ENCODE results near the gene SLC7A1. TPM values are rescaled to one million over a fixed set of nuclear protein-coding genes. Genes with fewer than 3 reads are reported as not detected.

The SLC7A1 gene
- total RNA-seq, 1 experiment from 2014 or later: 62.8 TPM

GRCh38 chr13:29569253-29570050 lies 26.0 kb downstream of the SLC7A1 start:
- TF ChIP-seq EZH2 (IDR thresholded peaks at IDR 0.05; ENCODE audit: low read depth) (no peak), CTCF (conservative IDR thresholded peaks at IDR 0.05) (no peak)
- H3K79me2 ChIP-seq (ENCODE audit: low read depth): peaks cover 100% of the 10 kb centered on the region
- H4K20me1 ChIP-seq (ENCODE audit: insufficient read depth): peaks cover 100% of the 10 kb centered on the region
- intact Hi-C loops (cut with micrococcal nuclease; ENCODE audit: unreplicated experiment): no loop called here
- no peak overlapping the region for H3K4me2 ChIP-seq
- H3K4me1 ChIP-seq (replicated peaks; ENCODE audit: insufficient read depth): no peaks in the 10 kb centered on the region
- 0 out of 2 replicates have a peak, but pooled peaks cover 5% of the 10 kb centered on the region for H3K36me3 ChIP-seq (ENCODE audit: low read depth)
- H2AFZ ChIP-seq: no peak overlapping the region
- ChIA-PET POLR2A (ENCODE audit: unreplicated experiment) (no interaction called here), CTCF (no interaction called here)
- H3K9me3 ChIP-seq (ENCODE audit: insufficient read depth, low read depth): no peaks in the 10 kb centered on the region
- no peaks in the 10 kb centered on the region for H3K27me3 ChIP-seq (ENCODE audit: insufficient read depth, low read depth)
- no peak overlapping the region for H3K4me3 ChIP-seq
- no peak overlapping the region for H3K27ac ChIP-seq
- peaks cover 5% of the 10 kb centered on the region; the same call in 1 of the 2 replicates for H3F3A ChIP-seq (ENCODE audit: insufficient read depth, low read depth)
- H3K9me2 ChIP-seq (ENCODE audit: insufficient read depth): no peaks in the 10 kb centered on the region
- DNase-seq: no peak
- BruUV-seq (replicated peaks): no TSS peak

GRCh38 chr13:29568731-29569130 lies 26.8 kb downstream of the SLC7A1 start:
- no peak for DNase-seq
- H3K9me2 ChIP-seq (ENCODE audit: insufficient read depth): no peaks in the 10 kb centered on the region
- no peak overlapping the region for H3K4me3 ChIP-seq
- H3F3A ChIP-seq (ENCODE audit: insufficient read depth, low read depth): peaks cover 5% of the 10 kb centered on the region; the same call in 1 of the 2 replicates
- ChIA-PET CTCF (no interaction called here), POLR2A (ENCODE audit: unreplicated experiment) (no interaction called here)
- TF ChIP-seq EZH2 (IDR thresholded peaks at IDR 0.05; ENCODE audit: low read depth) (no peak), CTCF (conservative IDR thresholded peaks at IDR 0.05) (no peak)
- 0 out of 2 replicates have a peak, but pooled peaks cover 5% of the 10 kb centered on the region for H3K36me3 ChIP-seq (ENCODE audit: low read depth)
- no peak overlapping the region for H2AFZ ChIP-seq
- H3K9me3 ChIP-seq (ENCODE audit: insufficient read depth, low read depth): no peaks in the 10 kb centered on the region
- peaks cover 100% of the 10 kb centered on the region for H4K20me1 ChIP-seq (ENCODE audit: insufficient read depth)
- BruUV-seq (replicated peaks): no TSS peak
- H3K4me1 ChIP-seq (replicated peaks; ENCODE audit: insufficient read depth): no peaks in the 10 kb centered on the region
- H3K4me2 ChIP-seq: no peak overlapping the region
- H3K27me3 ChIP-seq (ENCODE audit: insufficient read depth, low read depth): no peaks in the 10 kb centered on the region
- peaks cover 100% of the 10 kb centered on the region for H3K79me2 ChIP-seq (ENCODE audit: low read depth)
- no peak overlapping the region for H3K27ac ChIP-seq
- intact Hi-C loops (cut with micrococcal nuclease; ENCODE audit: unreplicated experiment): no loop called here

GRCh38 chr13:29567411-29567810 lies 28.1 kb downstream of the SLC7A1 start:
- Histone ChIP-seq H3K36me3 (ENCODE audit: low read depth) (0 out of 2 replicates have a peak, but pooled peaks cover 5% of the 10 kb centered on the region), H3K27me3 (ENCODE audit: insufficient read depth, low read depth) (no peaks in the 10 kb centered on the region), H3K27ac (no peak overlapping the region), H3K4me1 (replicated peaks; ENCODE audit: insufficient read depth) (no peaks in the 10 kb centered on the region), H3K9me3 (ENCODE audit: insufficient read depth, low read depth) (no peaks in the 10 kb centered on the region), H2AFZ (no peak overlapping the region), H3K4me2 (no peak overlapping the region), H3K79me2 (ENCODE audit: low read depth) (peaks cover 100% of the 10 kb centered on the region), H4K20me1 (ENCODE audit: insufficient read depth) (peaks cover 100% of the 10 kb centered on the region), H3K4me3 (no peak overlapping the region), H3K9me2 (ENCODE audit: insufficient read depth) (no peaks in the 10 kb centered on the region), H3F3A (ENCODE audit: insufficient read depth, low read depth) (peaks cover 5% of the 10 kb centered on the region; the same call in 1 of the 2 replicates)
- no peak for DNase-seq
- intact Hi-C loops (cut with micrococcal nuclease; ENCODE audit: unreplicated experiment): no loop called here
- BruUV-seq (replicated peaks): no TSS peak
- POLR2A ChIA-PET (ENCODE audit: unreplicated experiment): no interaction called here
- CTCF ChIA-PET: no interaction called here
- TF ChIP-seq CTCF (conservative IDR thresholded peaks at IDR 0.05) (no peak), EZH2 (IDR thresholded peaks at IDR 0.05; ENCODE audit: low read depth) (no peak)
